GM19467 (cell line): ENCODE data around the gene PLXNA2.

Source experiments
- ATAC-seq: cut with Tn5 transposase; IDR thresholded peaks from one replicate; pipeline ENCODE4 v1.9.1; 2021; ENCODE audit warnings: mild to moderate bottlenecking, moderate library complexity; ENCODE audit not compliant: unreplicated experiment

The PLXNA2 gene

GRCh38 chr1:208225954-208226937 lies 17.9 kb downstream of the PLXNA2 start:
- ATAC-seq = no peak

GRCh38 chr1:208224192-208224713 lies 19.9 kb downstream of the PLXNA2 start:
- ATAC-seq = no peak

- no peak for ATAC-seq
These were observed 21.0 kb downstream of the PLXNA2 start for GRCh38 chr1:208223136-208223535.

DNA sequence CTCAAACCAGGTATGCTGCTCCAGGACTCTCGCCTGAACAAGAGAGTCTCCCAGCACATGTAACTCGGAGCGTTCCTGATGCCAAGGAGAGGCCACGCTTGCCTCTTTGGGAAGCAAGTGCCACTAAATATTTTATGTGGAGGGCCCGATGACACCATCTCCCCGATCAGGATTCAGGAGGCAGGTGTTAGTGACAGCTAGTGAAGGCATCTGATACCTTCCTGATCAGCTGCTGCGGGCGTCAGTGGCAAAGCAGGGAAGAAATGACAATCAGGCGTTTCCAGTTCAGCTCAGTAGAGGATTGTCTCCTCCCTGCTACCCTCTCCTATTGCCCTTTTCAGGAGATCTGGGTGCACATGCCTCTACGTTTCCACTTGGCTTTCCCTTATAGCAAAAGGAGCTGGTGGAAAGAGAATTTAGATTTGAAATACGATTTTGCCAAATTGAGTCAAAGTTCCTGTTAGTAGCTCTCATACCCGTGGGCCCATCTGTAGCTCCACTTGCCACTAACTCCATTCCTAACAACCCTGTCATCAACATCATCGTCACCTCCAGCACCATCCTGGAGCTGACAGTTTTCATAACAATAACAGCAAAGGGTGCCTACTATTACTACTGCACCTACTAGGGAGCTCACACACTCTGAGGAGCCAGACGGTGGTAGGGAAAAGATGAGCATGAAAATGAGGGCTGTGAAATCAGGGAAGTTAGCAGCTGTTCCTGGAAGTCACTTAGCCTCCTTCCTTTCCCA lies 21.6 kb downstream of the PLXNA2 start:
- no peak for ATAC-seq

DNA sequence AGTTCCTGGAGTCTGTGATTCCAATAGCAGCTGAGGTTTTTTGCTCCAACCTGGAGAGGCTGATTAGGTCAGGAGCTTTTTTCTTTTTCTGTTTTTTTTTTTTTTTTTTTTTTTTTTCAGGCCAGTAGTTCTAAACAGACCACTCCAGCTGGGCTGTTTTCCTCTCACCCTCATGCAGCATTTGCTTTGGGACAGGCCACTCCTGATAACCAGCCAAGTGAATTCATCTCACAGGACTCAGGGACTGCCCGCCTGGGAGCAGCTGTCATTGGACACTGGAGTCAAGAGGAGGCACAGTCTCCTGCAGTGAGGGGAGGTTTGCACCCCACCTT lies 22.9 kb downstream of the PLXNA2 start:
- ATAC-seq = no peak

- ATAC-seq = no peak
These were observed 24.4 kb downstream of the PLXNA2 start for GRCh38 chr1:208219659-208220282.

- ATAC-seq = no peak
These were observed 25.0 kb downstream of the PLXNA2 start for GRCh38 chr1:208219098-208219658.

DNA sequence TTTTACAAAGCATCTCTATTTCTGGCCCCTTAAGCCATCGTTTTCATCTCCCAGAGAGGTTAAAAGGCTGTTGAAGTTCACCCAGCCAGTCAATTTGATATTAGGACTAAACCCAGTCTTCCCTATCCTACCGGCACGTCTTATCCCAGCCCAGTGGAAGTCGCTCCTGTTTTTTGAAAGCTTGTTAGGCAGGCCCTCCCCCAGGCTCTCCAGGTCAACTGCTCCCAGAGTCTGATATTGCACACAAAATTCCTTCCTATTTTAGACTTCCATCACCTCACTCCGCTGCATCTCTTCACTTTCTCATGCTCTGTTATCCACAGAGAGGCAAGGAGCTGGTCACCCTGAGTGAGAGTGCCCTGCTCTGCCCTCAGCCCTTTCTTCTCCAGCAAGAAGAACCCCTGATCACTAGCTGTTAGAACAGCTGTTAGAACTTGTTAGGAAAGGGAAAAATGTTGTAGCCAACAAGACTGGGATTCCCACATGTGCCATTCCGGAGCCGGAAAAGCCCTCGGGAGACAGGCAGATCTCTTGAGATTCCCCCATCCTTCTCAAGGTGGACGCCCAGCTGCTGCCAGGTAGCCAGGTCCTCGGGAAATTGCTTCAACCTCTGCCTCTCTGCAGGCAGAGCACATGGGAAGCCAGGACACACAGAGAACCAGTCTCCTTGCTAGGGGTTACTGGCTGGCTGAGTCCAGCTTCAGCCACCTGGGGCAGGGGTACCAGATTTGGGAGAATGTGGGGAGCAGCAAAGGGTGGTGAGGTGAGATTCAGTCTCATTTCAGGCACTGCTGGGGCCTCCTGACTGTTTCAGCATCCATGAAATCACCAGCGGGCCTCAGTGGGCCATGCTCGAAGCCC lies 25.7 kb downstream of the PLXNA2 start:
- ATAC-seq = no peak

- ATAC-seq = no peak
These were observed 26.4 kb downstream of the PLXNA2 start for GRCh38 chr1:208217781-208218180.

DNA sequence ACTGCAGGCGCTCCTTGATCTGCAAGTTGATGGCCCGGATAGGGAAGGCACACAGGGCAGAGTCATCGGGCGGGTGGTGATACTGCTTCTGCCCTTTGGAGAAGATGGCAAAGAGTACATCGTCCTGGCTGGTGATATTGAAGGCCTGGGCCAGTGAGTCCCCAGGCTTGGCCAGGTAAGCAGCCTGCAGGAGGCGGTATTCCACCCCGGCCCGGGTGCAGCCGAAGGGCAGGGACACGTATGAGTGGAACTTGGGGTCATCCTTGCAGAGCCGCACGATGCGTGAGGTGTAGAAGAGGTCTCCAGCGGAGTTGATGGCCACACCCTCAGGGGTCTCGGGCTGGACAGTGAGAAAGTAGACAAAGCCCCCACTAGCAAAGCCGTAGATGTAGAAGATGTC lies 27.4 kb downstream of the PLXNA2 start:
- ATAC-seq = no peak

- ATAC-seq = no peak
These were observed 28.1 kb downstream of the PLXNA2 start for GRCh38 chr1:208216062-208216461.

GRCh38 chr1:208215393-208215792 lies 28.8 kb downstream of the PLXNA2 start:
- ATAC-seq = no peak

DNA sequence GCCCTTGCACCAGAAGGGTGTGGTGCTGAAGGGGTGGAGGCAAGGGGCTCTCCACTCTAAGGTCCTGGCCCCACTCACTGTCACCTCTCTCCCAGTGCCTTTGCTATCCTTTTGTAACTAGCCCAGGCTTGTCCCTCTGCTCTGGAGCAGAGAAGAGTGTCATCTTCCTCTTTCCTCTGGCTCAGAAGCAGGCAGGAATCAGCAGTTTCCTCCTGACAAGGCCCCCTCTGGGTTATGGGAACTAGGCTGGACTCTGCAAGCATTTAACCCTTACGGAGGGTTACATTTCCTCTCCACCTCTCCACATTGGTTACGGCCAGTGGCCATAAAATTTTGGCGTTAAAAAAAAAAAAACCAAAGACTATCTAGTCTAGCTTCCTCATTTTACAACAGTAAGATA lies 30.4 kb downstream of the PLXNA2 start:
- ATAC-seq = no peak

DNA sequence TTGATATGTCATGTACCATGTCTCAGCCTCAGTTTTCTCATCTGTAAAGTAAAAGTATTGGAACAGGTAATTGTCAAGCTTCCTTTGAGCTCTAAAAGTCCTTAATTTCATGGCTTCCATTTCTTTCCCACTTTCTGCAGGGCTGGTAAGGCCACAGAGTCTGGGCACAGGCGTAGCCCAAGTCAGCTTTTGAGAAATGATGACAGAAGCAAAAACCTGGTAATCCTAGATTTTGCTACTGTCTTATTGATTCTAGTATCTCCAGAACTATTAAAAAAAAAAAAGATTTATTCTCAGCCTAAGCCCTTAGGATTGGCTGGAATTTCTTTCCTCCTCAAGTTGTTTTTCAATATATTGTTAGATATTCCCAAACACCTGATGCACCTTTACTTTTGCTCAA lies 31.3 kb downstream of the PLXNA2 start:
- no peak for ATAC-seq

- no peak for ATAC-seq
These were observed 32.0 kb downstream of the PLXNA2 start for GRCh38 chr1:208211921-208212843.

- ATAC-seq = no peak
These were observed 34.1 kb downstream of the PLXNA2 start for GRCh38 chr1:208209896-208210589.

DNA sequence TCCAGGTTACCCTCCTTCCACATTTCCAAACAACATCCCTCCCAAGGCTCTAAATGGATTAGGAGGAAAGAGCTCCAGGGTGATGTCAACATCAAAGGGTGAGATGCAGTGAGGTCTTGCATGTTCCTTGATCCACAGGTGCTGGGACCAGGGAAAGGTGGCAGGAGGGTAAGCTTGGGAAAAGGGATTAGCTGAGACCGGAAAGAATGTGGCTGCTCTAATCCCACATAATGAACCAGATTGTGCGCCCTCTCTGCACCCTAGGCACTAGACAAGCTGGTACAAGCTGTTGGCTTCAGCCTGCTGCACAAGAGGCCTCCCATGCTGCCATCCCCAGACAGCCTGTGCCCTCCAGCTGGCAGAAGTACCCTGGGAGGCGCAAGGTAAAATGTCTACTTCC lies 34.9 kb downstream of the PLXNA2 start:
- no peak for ATAC-seq

GRCh38 chr1:208208132-208208487 lies 36.1 kb downstream of the PLXNA2 start:
- no peak for ATAC-seq
